TTC549 (cell line): ENCODE data around the gene CORO7.

ENCODE experiments used
- FAIRE-seq: peaks from 2 replicates; lab custom pipeline; 2012; peaks lifted over from hg19 to GRCh38; lab: Jason Lieb, UNC

Gene CORO7

DNA sequence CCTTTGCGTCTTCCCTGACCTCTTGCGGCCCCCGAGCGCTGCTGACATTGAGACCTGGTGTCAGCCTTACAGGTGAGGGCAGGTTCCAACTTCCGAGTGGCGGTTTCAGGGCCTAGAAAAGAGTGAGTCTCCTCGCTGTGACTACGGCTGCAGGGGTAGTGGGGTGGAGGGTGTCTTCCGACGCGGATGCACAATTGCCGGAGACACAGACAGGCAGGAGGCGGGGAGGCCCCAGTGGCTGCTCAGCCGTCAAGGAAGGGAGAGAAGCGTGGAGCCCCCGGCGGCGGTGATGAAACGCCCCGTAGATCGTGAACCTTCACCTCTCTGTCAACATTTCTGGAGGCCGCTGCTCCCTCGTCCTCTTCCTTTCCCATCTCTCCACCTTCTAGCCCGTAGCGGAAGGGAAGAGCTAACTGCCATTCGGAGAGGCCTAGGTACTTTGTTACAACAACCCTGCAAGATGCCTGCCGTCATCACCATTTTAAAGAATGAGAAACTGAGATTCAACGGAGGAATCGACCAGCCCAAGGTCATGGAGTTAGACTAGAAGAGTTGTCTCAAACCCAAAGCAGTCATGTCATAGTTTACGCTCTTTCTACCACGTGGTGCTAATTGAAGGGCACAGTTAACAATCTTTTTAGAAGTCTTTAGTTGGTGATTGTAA lies 9.8 kb upstream of the CORO7 start:
- FAIRE-seq: no peak

GRCh38 chr16:4425378-4426020 lies 9.1 kb upstream of the CORO7 start, which contains the start of gene DNAJA3:
DNAJA3 (plus strand) TSS chr16:4425868; CDS start chr16:4425882, 14 bp downstream.
- FAIRE-seq: no peak

DNA sequence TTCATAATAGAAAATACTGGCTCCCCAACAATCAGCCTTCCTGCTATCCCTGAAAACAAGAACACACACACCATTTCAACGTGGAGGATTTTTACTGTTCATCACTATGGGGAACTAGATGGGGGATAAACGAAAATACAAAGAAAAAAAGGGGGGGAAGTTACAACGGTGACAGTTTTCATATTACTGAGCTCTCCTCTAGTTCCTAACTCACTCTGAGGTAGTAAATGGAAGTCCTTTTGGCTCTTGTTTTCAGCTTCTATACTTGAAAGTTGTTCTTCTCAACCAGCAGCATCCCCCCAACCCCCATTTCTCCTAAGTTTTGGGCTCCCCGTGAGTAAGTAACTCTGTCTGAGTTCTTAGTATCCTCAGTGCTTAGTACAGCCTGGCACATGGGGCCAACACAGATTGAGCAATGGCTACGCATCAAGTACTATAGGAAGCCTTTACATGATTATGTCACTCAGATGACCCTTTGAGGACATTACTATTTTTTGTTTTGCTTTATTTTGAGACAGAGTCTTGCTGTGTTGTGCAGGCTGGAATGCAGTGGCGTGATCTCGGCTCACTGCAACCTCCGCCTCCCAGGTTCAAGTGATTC lies 4.2 kb upstream of the CORO7 start:
- no peak for FAIRE-seq

DNA sequence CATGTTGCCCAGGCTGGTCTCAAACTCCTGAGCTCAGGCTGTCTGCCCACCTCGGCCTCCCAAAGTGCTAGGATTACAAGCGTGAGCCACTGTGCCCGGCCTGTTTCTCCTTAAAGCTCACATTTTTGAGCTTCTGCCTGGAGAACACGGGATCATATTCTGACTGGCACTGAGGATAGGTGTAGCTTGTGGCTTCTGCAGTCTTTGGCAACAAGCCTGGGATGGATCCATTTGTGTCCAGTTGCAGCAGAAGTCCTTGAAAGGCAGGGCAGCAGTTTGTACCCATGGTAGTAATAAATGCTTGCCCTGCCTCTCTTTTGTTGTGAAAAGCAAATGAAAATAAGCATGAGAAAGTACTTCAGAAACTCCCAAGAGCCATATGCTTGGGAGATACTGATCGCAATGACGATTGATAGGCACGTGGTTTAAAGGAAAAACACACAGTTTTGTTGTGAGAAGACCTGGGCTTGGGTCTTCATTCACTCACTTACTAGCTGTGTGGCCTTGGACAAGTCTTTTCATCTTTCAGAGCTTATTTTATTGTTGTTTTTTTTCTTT lies 3.1 kb upstream of the CORO7 start:
- no peak for FAIRE-seq

GRCh38 chr16:4415538-4416199 lies 727 bp downstream of the CORO7 start:
- no peak for FAIRE-seq

GRCh38 chr16:4414187-4414917 lies 2.0 kb downstream of the CORO7 start:
- FAIRE-seq: no peak

- no peak for FAIRE-seq
Measured at GRCh38 chr16:4412854-4413253, 3.5 kb downstream of the CORO7 start.

DNA sequence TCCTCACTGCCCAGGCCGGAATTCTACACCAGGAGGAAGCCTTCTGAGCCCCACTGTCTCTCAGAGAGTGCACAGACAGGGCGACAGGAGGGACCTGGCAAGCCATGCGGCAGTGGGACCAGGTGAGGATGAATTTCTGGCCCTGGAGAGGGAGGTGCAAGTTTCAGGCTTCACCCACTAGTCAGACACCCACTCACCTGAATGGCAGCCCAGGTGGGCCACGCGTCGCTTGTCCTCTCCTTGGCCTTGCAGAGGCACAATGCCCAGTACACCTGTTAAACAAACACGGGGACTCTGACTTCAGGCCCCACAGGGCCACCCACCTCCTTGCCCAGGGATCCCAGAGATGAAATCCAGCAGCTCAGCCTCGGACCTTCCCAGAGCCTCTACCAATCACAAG lies 4.2 kb downstream of the CORO7 start:
- no peak for FAIRE-seq

DNA sequence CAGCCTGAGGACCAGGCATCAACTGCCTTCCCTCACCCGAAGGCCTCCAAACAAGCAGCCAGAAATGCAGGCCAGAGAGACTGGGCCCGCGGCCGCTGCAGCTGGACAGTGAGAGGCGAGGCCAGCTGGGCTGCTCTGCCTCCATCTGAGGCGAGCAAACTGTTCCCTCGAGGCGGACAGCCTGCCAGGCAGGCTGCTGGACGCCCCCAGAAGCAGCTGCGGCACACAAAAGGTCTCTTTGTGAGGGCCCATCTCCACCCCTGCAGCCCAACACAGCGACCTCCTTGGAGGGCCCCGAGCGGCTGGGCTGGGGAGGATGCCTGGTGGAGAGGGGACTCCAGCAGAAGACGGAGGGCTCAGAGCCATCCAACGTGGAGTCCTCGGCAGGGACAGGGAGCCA lies 4.7 kb downstream of the CORO7 start:
- FAIRE-seq: no peak

GRCh38 chr16:4410335-4411075 lies 5.9 kb downstream of the CORO7 start:
- no peak for FAIRE-seq

DNA sequence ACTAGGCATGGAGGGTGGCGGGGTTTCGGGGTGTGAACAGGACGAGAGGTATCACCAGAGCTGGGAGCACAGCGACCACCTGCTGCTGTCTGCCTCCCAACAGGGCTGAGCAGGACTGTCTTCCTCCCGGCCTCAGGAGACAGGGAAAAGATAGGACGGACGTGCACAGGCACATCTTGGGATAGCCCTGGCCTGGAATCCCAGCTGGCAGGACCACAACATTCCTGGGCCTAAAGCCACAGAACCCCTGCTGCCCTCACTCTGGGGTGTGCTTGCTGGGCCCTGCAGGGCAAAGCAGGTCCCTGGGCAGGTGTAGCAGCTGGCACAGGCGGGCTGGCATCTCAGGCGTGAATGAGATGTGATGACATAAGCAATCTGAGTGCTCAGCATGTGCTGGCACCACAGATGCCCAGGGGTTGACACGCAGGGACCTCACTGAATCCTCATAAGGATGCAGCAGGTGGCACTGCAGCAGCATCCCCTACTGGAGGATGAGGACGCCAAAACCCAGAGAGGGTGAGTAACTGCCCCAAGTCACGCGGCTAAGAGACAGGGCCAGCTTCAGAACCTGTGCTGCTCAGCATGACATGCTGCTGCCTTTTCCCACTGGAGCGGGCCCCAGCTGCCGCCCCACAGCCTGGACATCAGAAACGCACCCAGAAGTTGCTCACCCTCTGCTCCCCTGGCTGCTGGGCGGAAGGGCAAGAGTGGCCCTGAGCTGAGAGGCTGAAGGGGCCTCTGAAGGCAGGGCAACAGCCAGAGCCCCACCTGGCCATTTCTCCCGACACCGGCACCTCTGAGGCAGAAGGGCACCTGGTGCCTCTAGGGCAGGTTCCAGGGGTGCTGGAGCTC lies 7.1 kb downstream of the CORO7 start:
- FAIRE-seq: no peak

GRCh38 chr16:4408323-4408690 lies 8.1 kb downstream of the CORO7 start:
- FAIRE-seq: no peak

DNA sequence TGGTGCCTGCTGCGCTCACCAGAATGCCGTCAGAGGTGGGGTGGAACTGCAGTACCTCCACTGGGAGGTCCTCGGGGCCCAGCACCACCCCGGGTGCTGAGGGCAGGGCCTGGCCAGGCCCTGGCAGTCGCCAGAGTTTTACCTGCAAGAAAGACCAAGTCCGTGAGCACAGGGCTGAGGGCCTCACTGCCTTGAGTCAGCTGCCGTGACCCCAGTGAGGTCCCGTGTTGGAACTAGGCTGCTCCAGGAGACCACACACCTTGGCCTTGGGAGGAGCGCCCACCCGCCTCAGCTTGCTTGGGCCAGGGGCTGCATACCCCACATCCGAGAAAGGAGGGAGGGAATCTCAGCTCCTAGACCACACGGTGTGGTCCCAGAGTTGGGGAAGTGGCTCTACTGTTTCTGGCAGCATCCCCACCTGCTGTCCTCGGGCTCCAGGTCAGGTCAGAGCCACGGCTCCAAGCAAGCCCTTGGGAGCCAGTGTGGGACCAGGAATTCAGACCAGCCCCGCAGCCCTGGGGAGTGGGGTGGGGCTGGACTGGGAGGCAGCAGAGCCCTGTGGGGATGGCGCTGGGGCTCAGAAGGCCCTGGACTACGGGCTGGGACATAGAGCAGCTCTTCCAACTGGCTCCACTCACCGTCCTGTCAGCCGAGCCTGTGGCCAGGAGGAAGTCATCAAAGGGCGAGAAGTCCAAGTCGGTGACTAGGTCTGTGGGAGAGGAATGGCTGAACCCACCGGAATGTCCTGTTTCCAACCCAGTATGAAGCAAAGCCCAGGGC lies 8.7 kb downstream of the CORO7 start:
- FAIRE-seq: no peak

DNA sequence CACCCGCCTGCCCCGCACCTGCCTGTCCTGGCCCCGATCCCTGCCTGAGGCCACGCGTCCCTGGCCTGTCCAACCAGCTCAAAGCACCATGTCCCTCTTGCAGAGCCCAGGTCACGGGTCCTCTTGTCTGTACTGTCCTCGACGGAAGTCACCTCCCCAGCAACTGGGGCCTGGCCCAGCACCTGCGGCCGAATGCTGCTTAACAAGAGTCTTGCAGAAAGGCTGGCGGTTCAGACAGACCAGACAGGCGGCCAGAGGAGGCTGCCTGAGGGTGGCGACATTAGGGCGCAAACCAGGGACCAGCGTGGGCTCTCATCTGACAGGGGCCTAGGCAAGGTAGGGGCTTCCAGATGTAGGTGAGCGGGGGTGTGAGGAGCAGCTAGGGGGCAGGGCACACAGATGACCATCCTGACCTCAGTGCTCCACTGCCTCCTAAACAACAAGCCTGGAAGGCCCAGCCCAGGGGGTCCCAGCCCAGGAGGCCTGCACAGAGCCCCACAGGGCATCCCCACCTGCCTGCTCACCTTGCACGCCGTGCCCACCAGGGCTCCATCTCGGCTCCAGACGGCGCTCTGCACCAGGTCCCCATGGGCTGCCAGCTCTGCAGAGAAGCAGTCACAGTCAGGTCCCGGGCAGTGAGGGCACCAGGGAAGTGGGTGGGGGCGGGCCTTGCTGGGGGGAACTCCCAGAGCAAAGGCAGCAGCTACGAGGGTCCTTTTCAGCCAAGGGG lies 11.3 kb downstream of the CORO7 start:
- no peak for FAIRE-seq

- no peak for FAIRE-seq
Measured at GRCh38 chr16:4404247-4404966, 12.0 kb downstream of the CORO7 start.

DNA sequence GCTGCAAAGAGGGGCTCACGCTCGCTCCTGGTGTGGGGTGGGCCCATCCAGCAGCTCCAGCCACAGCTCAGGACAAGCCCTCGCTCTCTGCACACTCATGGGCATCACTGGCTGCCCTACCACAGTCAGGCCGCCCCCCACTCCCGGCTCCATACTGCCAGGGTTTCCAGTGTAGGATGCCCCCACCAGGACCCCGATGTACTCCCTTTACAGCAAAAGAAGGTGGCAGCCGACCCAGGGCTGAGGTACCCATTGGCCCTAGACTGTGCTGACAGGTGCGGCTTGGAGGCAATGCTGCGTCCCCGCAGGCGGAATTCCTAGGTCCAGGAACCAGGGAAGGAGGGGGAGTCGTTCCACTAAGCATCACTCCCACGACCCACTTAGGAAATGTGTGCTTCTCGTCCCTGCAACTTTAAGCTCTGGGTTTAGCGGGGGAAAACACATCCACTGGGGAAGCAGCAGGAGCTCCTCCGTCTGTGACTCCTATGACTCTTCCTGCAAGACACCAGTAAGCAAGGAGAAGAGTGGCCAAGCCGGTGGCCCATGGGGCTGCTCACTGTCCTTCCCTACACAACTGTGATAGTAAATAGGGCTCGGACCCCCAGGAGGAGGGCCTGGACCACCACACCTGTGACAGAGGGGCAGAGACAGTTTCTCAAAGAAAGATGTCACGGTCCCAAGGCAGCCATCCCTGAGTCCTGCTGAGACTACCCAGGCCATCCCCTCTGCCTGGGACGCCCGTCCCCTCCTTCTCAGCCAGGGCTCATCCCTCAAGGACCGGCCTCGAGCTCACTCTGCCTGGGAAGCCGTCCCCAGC lies 13.1 kb downstream of the CORO7 start:
- no peak for FAIRE-seq

- FAIRE-seq: no peak
Measured at GRCh38 chr16:4402439-4403132, 13.8 kb downstream of the CORO7 start.
